Thyroid gland (tissue), 4 donors: ENCODE results near the gene L2HGDH.

Experiments
- POLR2A ChIP-seq, 2 donors: fragments of 450-650 bp; IDR thresholded peaks; one replicate each; pipeline ENCODE4 v1.6.1; 2017; ENCODE audit warnings: antibody characterized with exemption in 2 of 2, mild to moderate bottlenecking in 2 of 2, moderate library complexity in 1 of 2
- TF ChIP-seq, protein P1 (sequence below), 6 experiments: fragments of 200-600 bp in 3 of 6; fragments of 450-650 bp in 3 of 6; sonication (generic) in 3 of 6; IDR thresholded peaks; one replicate each; pipeline ENCODE4 v1.5.1; 2016 to 2019; ENCODE audit warnings: antibody characterized with exemption in 6 of 6, mild to moderate bottlenecking in 2 of 6, inconsistent platforms in 1 of 6, moderate library complexity in 1 of 6

DNA sequence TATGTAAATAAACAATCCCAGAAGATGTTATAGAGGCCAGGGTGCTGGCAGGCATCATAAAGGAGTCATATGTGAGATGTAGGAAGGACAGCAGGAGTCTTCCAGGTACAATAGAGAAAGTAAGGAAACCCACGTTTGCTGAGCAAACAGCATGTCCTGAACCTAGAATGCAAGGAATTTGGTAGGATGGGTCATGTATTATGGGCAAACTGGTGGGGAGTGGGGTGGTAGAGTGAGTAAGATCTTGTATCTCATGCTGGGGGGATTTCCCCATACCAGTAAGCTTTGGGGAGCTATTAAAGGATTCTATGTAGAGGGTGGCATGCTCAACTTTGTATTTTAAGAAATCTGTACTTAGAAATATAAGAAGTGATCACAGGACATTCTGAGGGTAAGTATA lies 43.7 kb upstream of the L2HGDH start:
- no peak for TF ChIP-seq POLR2A (IDR thresholded peaks at IDR 0.05)
- TF ChIP-seq, protein P1, sequence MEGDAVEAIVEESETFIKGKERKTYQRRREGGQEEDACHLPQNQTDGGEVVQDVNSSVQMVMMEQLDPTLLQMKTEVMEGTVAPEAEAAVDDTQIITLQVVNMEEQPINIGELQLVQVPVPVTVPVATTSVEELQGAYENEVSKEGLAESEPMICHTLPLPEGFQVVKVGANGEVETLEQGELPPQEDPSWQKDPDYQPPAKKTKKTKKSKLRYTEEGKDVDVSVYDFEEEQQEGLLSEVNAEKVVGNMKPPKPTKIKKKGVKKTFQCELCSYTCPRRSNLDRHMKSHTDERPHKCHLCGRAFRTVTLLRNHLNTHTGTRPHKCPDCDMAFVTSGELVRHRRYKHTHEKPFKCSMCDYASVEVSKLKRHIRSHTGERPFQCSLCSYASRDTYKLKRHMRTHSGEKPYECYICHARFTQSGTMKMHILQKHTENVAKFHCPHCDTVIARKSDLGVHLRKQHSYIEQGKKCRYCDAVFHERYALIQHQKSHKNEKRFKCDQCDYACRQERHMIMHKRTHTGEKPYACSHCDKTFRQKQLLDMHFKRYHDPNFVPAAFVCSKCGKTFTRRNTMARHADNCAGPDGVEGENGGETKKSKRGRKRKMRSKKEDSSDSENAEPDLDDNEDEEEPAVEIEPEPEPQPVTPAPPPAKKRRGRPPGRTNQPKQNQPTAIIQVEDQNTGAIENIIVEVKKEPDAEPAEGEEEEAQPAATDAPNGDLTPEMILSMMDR (IDR thresholded peaks at IDR 0.05) = no peak
